Testis (tissue), 3 donors: ENCODE data around the gene NEUROD2. TPM values are rescaled to one million over a fixed set of nuclear protein-coding genes. Genes with fewer than 3 reads are reported as not detected.

Source experiments
- DNase-seq: peaks from one replicate; pipeline ENCODE4 v3.0.0-alpha.2; 2019
- H3K27ac ChIP-seq, 2 donors: fragments of 200-600 bp; sonication (generic); one replicate each; pipeline ENCODE4 v1.5.1; 2019
- H3K27me3 ChIP-seq: fragments of 200-600 bp; sonication (generic); one replicate; pipeline ENCODE4 v1.5.1; 2019
- H3K36me3 ChIP-seq: fragments of 200-600 bp; sonication (generic); one replicate; pipeline ENCODE4 v1.5.1; 2017; ENCODE audit warnings: low read depth; ENCODE audit errors: missing control alignments
- H3K4me1 ChIP-seq: fragments of 200-600 bp; sonication (generic); one replicate; pipeline ENCODE4 v1.5.1; 2019
- H3K4me3 ChIP-seq, 2 donors: fragments of 200-600 bp; sonication (generic); one replicate each; pipeline ENCODE4 v1.5.1; 2017 to 2019
- H3K9me3 ChIP-seq: fragments of 200-600 bp; sonication (generic); one replicate; pipeline ENCODE4 v1.5.1; 2017
- CTCF ChIP-seq, 3 experiments: fragments of 450-650 bp in 2 of 3; fragments of 200-600 bp in 1 of 3; sonication (generic) in 1 of 3; IDR thresholded peaks; one replicate each; pipeline ENCODE4 v1.5.1; 2016 to 2019; ENCODE audit warnings: antibody characterized with exemption in 3 of 3, mild to moderate bottlenecking in 2 of 3, moderate library complexity in 1 of 3
- POLR2A ChIP-seq: fragments of 450-650 bp; IDR thresholded peaks from one replicate; pipeline ENCODE4 v1.6.1; 2017; ENCODE audit warnings: antibody characterized with exemption, mild to moderate bottlenecking, moderate library complexity
- WGBS, 2 donors: methylation state at CpG; one replicate each; pipeline ENCODE4 v1.1.5; 2018; 5-methylcytosine and 5-hydroxymethylcytosine counted together
- intact Hi-C: fragments of 100-400 bp; cut with DNase I; formaldehyde crosslinking; loops from one replicate; pipeline ENCODE4 v1.15.1; 2023; ENCODE audit warnings: low total_unique reads
- polyA plus RNA-seq: library from polyadenylated mRNA; stranded (reverse); fragments of 350-450 nt; fragmentation: Illumina TruSeq; extraction: RNeasy Lipid Tissue Mini Kit (QIAGEN cat#74804); gene quantifications from one replicate; pipeline ENCODE4 v1.2.3, GENCODE V29; 2014; ENCODE audit warnings: low read depth, low replicate concordance; ENCODE audit not compliant: insufficient read depth
- total RNA-seq, 2 donors: library from RNA; depleted of rRNA; stranded (reverse); fragments of >200 nt; gene quantifications; one replicate each; pipeline ENCODE4 v1.2.3, GENCODE V29; 2016

NEUROD2 gene
- total and polyA plus RNA-seq, 3 donors from 2014 or later = 0.19 TPM; not detected in 2

- no peak for DNase-seq
- TF ChIP-seq POLR2A (no peak), CTCF (IDR thresholded peaks at IDR 0.05) (no peak)
- Histone ChIP-seq H3K9me3 (no peaks in the 10 kb centered on the region), H3K36me3 (no peaks in the 10 kb centered on the region), H3K27ac (no peak overlapping the region), H3K4me3 (no peak overlapping the region), H3K27me3 (no peaks in the 10 kb centered on the region), H3K4me1 (no peaks in the 10 kb centered on the region)
- intact Hi-C loops = no loop called here
- WGBS, 2 donors = 69 to 77% methylated on average over 1 of the region's 1 CpG
Measured at GRCh38 chr17:39562395-39562794, 45.3 kb downstream of the NEUROD2 start.

GRCh38 chr17:39556423-39556822 lies 51.3 kb downstream of the NEUROD2 start:
- Histone ChIP-seq H3K36me3 (no peaks in the 10 kb centered on the region), H3K4me1 (no peaks in the 10 kb centered on the region), H3K9me3 (no peaks in the 10 kb centered on the region), H3K27me3 (no peaks in the 10 kb centered on the region), H3K27ac (no peak overlapping the region), H3K4me3 (no peak overlapping the region)
- TF ChIP-seq CTCF (IDR thresholded peaks at IDR 0.05) = no peak
- no peak for TF ChIP-seq POLR2A
- intact Hi-C loops = no loop called here
- 59 to 60% methylated on average over 1 of the region's 1 CpG for WGBS, 2 donors
- no peak for DNase-seq

GRCh38 chr17:39555368-39555767 lies 52.4 kb downstream of the NEUROD2 start:
- H3K27ac ChIP-seq = no peak overlapping the region
- WGBS, 2 donors = 55 to 69% methylated on average over 1 to 2 of the region's 2 CpGs
- intact Hi-C loops = no loop called here
- H3K9me3 ChIP-seq = no peaks in the 10 kb centered on the region
- H3K36me3 ChIP-seq = no peaks in the 10 kb centered on the region
- H3K4me3 ChIP-seq = no peak overlapping the region
- TF ChIP-seq CTCF (IDR thresholded peaks at IDR 0.05) = no peak
- TF ChIP-seq POLR2A = no peak
- no peaks in the 10 kb centered on the region for H3K27me3 ChIP-seq
- no peaks in the 10 kb centered on the region for H3K4me1 ChIP-seq
- no peak for DNase-seq

Other genes with a start within 250 kb of the NEUROD2 start
- gene FBXL20, start 206.3 kb downstream of the NEUROD2 start, total RNA-seq = 10 to 100 TPM; 62.5 to 67.5 TPM
- gene FBXL20, start 206.3 kb downstream of the NEUROD2 start, polyA plus RNA-seq = 29.7 TPM
- gene MED1, start 156.7 kb downstream of the NEUROD2 start, total RNA-seq = 10 to 100 TPM; 31.1 to 32.3 TPM
- gene MED1, start 156.7 kb downstream of the NEUROD2 start, polyA plus RNA-seq = 32.8 TPM
- gene CDK12, start 146.4 kb downstream of the NEUROD2 start, total RNA-seq = 100 to 1,000 TPM; 103 to 113 TPM
- 60.3 TPM for gene CDK12, start 146.4 kb downstream of the NEUROD2 start, polyA plus RNA-seq
- gene PPP1R1B, start 19.0 kb upstream of the NEUROD2 start, total RNA-seq = 10 to 100 TPM; 22.4 to 24.3 TPM
- gene PPP1R1B, start 19.0 kb upstream of the NEUROD2 start, polyA plus RNA-seq = 63.1 TPM
- 100 to 1,000 TPM; 265 to 352 TPM for gene STARD3, start 29.2 kb upstream of the NEUROD2 start, total RNA-seq
- gene STARD3, start 29.2 kb upstream of the NEUROD2 start, polyA plus RNA-seq = 102 TPM
- 1 to 10 TPM; 3.0 to 6.0 TPM for gene TCAP, start 57.4 kb upstream of the NEUROD2 start, total RNA-seq
- 49.8 TPM for gene TCAP, start 57.4 kb upstream of the NEUROD2 start, polyA plus RNA-seq
- gene PNMT, start 60.5 kb upstream of the NEUROD2 start, total RNA-seq = 1 to 10 TPM; 2.6 to 2.7 TPM
- 2.9 TPM for gene PNMT, start 60.5 kb upstream of the NEUROD2 start, polyA plus RNA-seq
- gene PGAP3, start 80.1 kb upstream of the NEUROD2 start, total RNA-seq = 10 to 100 TPM; 28.6 to 37.4 TPM
- 21.1 TPM for gene PGAP3, start 80.1 kb upstream of the NEUROD2 start, polyA plus RNA-seq
- 10 to 100 TPM; 32.1 to 40.0 TPM for gene ERBB2, start 92.1 kb upstream of the NEUROD2 start, total RNA-seq
- gene ERBB2, start 92.1 kb upstream of the NEUROD2 start, polyA plus RNA-seq = 32.1 TPM
- gene MIEN1, start 122.6 kb upstream of the NEUROD2 start, total RNA-seq = 10 to 100 TPM; 47.9 to 53.1 TPM
- gene MIEN1, start 122.6 kb upstream of the NEUROD2 start, polyA plus RNA-seq = 89.1 TPM
- 1 to 10 TPM; 2.1 to 2.9 TPM for gene GRB7, start 130.0 kb upstream of the NEUROD2 start, total RNA-seq
- gene GRB7, start 130.0 kb upstream of the NEUROD2 start, polyA plus RNA-seq = 3.7 TPM